GM19351 (cell line): ENCODE results near the gene HSF5.
"Not testable (repeated sequence)": the region's sequence is repeated elsewhere in the genome, so short reads cannot be mapped to it uniquely, and the experiment has no call there.

Source experiments
- ATAC-seq: cut with Tn5 transposase; IDR thresholded peaks from one replicate; pipeline ENCODE4 v1.9.1; 2021; ENCODE audit warnings: mild to moderate bottlenecking, moderate library complexity; ENCODE audit not compliant: unreplicated experiment

HSF5 gene

DNA sequence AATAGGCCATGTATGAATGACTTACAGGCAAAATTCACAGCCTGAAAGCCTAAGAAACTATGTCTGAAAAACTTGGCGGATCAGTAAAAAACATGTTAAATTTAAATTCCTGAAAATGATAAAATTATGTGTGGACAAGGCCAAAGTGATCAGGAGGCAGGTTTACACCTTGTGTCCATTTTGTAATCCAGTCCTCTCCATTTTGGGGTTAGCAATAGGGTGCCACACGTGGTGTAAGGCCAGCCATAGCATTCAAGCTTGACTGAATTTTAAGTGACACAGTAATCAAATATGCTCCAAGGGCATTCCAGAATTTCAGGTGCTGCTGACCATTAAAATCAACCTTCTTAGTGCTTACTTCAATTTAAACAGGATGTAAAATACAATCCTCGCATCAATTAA is 73.6 kb downstream of the HSF5 start:
- no peak for ATAC-seq

DNA sequence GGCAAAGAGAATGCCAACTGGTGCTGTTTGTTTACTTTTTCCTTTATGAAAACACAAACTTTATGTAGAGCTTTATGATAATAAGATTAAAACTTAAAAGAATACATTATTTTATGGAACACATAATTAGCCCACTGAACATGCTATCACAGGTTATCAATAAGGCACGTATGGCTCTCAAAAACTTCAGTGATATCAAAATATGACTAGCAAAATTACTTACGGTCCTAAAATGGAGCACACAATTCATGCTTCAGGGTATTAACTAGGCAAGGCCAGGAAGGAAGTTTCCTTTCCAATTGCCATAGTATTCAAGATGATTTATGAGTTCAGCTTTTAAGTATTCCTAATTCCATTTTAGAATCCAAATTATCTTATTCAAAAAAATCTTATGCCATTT is 74.5 kb downstream of the HSF5 start:
- ATAC-seq, result no peak

DNA sequence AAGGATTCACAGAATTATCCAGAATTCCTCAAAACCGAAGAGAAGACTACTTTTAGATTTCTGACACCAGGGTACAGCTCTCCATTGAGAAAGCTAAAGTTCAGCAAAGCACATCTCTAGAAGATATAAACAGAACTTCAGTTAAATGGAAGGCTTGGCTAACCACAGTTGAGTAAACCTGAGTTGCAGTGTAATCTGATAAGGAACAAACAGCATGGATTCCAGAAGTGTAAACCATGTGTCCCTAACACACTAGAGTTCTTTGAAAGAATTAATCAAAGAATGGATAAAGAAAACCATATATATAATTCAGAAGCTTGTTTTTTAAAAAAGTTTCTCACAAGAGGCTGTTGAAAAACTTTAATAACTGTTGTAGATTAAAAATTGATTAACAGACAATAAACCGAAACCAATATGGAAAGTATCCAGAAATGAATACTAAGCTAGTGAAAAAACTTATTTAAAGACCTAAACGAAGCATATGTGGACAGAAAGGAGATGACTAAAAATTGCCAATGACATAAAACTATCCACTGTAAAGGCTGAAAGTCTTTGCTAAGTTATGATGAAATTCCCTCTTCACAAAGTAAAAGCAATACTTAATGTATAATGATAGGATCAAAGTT is 75.1 kb downstream of the HSF5 start:
- no peak for ATAC-seq

DNA sequence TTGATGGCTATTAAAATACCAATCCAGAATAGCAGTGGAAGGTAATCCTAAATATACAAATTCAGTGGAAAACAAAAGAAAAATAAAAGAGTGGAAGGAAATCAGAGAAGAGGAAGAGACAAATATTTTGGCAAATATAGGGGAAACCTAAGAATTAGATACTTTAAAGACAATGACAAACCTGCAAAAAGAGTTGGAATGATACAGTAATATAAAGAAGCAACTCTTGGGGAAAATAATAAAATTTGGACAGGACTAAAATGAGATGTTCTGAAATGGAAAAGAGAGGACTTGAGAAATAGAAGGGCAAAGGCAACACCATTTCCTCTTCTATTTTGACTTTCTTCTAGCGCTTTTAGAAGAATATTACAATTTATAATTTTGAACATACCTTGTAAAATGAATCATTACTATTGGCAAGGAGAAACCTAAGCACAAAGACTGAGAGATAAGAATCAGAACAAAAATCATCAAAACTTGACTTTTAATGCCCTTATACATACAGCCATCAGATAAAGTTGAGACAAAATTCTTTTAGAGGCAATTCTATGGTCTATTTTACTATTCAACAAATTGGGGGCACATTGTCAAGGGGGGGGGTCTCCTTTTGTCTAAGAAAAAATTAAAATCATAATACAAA is 76.0 kb downstream of the HSF5 start:
- ATAC-seq, result no peak

DNA sequence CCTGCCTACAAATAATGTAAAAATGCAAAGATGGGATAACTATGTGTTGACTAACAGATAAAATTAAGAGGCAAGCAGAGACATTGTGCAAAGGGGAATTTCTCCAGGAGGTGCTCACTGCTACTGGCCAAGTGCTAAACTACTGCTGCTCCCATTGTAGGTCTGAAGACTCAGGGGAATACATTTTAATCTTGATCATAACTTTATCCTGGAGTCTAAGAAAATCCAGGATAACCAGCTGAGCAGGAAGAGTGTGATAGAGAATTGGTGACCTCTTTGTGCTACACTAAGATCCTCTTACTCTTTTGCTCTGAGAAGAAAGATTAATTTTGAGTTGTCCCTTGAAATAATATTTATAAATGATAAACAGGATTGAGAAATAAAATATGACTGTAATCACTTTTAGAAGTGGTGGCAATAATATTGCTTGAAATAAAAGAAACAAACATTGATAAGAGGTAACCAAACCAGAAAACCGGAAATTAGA is 76.8 kb downstream of the HSF5 start:
- ATAC-seq, result no peak

DNA sequence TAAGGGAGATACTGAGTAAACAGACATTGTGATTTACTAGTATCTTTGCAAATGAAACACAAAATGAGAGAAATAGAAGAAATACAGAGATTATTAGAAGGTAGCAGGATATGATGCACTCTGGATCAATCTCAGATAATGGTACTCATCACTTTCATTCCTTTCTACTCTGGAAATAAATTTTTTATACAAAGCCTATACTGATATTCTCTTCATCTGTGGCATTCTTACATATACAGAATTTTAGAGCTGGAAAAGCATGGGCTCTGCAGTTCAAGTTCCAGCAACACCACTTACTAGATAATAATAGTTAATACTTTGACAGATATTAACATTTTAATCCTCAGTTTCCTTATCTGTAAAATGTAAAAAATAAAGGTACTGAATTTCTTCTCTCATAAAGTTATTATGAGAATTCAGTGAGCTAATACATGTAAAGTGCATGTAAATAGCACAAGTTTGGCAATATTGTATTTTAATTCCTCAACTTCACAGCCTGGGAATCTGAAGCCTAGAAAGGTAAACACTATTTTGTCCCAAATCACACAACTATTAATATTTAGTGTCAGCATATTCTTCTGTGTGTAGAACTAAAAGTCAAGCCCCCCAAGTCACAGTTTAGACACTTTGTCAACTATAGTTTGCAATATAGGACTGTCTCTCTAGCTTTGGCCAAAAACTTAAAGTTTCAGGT is 77.3 kb downstream of the HSF5 start:
- no peak for ATAC-seq

DNA sequence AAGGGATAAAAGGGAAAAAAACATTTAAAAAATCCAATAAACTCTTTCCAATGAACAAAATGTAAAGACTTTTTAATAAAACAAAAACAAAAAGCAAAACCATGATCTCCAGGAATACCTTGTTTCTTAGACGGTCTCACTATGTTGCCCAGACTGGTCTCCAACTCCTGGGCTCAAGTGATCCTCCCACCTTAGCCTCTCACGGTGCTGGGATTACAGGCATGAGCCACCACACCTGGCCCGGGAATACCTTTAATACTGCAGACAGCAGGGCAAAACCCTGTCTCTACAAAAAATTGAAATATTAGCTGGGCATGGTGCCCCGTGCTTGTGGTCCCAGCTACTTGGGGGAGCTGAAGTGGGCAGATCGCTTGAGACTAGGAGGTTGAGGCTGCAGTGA is 78.8 kb downstream of the HSF5 start:
- ATAC-seq, result no peak

DNA sequence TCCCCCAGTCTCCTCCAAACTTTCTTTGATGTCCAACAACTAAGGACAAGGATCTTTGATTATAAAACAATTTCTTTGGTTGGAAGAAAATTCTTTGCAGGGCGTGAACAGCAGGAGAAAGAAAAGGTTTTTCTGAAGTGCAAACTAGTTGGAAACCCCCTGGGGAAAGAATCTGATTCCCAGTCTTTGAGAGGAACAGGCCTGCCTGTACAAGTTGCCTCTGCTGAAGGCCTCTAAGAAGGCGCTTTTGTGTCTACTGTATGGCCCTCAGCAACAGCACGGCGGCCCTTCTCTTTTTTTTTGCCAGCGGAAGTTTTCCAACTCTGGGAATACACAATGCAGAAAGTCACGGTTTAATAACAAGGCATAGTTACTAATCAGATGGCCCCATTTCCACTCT is 84.9 kb downstream of the HSF5 start:
- ATAC-seq, result no peak

DNA sequence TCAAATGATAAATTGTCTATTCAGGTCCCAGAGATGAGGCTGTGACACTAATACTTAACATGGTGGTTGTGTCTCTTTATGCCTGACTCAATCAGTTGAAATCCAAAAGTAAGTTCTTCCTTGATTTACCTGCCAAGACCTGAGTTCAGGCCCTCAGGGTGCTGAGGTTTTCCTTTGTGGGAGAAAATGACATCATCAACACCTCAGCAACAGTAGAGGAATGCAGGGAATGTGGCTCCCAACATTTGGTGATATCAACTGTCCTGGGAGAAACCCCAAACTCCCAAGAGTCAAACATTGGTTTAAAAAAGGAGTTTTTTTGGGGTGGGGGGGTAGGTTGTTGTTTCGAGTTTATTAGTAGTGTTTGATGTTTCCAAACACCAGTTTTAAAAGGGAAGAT is 85.5 kb downstream of the HSF5 start:
- no peak for ATAC-seq

DNA sequence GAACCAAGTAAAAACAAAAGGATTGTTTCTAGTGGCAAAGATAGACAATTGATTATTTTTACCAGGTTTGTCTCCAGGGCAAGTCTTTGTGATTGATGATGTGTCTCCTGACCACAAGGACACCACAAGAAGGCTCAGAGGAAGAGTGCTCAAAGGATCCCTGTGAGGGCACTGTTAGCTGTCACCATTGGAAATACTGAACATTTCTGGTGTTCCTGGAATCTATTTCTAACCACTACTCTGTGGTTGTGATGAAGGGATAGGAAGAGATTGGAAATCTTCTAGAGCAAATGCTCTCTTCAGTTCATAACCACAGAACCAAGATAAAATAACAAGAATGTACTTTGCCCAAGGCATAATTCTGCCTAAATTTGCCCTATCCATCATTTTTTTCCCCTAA is 86.2 kb downstream of the HSF5 start:
- no peak for ATAC-seq

DNA sequence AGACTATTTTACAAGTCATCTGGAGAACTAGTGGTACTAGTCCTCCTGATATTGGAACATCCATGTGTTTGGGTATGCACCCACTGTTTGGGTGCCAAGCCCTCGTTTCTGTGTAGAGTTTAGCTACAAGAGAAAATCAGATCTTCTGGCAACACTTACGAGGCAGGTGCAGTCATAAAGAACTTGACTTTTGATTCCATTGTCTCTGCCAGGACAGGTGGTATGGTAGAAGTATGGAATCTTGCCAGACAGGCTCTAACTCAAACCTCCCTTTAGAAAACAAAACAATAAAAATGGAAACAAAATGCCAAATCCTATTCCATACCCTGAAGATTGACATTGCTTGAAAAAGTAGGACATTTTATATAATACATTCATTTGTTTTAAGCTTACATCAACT is 86.9 kb downstream of the HSF5 start:
- no peak for ATAC-seq

DNA sequence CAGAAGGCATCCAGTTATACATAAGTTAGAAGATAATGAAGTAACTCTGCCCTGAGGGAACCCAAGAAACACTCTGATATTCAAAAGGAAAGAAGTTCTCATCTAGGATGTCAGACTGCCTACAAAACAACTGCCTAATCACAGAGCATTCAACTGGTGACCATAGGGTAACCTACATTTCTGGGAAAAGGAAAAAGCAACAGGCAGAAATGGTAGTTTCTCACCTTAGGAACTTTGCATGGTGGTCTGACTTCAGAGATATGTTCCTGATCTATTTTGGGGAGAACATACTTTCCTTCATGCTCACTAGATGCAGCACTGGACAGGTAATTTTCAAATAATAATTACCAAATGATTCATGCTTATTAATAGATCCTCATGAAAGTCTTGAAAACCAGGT is 87.4 kb downstream of the HSF5 start:
- no peak for ATAC-seq

DNA sequence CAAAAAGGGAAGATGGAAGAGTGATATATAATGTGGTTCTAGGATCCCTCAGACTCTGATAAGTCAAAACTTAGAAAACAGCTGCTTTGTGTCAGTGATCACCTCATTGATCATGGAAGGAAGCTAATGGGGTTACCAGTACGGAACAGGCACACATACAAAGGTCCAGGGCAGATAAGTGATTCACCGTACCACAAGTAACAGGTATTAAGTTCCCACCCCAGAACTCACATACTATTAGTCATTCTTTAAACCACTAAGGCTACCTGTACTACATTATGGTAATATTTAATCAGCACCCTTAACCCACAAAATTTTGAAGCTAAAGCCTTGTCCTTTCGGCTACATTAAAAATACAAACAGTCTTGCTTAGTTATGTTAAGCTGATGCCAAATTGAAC is 88.2 kb downstream of the HSF5 start:
- no peak for ATAC-seq

DNA sequence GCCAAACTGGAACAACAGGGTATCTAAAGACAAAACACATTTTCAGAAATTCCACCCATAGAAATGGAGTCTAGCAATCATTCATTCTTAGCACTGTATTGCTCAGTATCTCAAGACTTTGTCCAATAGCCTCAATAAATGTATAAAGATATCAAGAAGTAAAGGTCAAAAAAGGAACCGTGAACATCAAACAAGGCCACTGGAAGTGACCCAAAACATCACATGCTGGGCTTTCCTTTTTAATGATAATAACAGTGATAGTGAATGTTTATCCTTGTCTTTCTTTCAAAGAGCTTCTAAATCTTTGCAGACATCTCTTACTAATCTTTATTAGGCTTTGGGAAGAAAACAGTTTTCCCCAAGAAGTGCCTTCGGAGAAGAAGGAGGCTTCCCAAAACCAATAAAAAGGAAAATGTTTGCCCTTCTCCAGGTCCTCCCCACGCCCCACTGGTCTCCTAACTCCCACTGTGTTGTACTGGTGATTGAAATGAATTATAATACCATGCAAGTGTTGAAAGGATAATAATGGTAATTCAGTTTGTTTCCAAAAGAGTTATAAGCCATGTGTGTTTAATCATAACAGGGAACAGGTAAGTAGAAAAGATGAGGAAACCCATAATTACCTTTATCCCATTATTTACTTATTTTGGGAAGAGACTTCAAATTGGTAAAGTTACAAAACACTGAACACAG is 89.5 kb downstream of the HSF5 start:
- ATAC-seq, result no peak

DNA sequence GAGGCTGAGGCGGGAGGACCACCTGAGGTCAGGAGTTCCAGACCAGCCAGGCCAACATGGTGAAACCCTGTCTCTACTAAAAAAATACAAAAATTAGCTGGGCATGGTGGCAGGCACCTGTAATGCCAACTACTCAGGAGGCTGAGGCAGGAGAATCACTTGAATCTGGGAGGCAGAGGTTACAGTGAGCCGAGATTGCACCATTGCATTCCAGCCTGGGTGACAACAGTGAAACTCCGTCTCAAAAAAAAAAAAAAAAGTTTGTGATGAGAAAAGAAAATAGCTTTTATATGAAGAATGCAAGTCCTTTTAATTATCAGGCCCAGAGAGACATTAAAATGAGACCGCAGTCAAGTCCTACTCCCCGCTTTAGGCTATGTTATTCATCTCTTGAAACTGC is 90.8 kb downstream of the HSF5 start:
- not testable (repeated sequence) for ATAC-seq

DNA sequence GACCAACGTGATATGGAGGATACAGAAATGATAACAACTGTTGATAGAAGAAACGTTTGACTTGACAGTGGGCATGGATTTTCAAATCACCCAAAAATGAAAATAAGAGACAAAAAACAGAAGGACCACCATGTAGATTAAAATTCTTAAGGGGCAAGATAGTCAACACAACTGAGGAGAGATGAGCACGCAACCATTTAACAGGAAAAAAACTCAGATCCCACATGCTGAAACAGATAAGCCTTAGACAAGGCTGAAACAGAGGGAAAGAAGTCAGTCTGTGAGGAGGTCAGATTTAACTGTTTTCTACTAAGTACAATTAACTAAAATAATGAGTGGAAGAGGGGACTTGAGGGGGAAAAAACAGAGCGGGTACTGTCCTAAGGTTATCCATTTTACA is 92.0 kb downstream of the HSF5 start:
- no peak for ATAC-seq

DNA sequence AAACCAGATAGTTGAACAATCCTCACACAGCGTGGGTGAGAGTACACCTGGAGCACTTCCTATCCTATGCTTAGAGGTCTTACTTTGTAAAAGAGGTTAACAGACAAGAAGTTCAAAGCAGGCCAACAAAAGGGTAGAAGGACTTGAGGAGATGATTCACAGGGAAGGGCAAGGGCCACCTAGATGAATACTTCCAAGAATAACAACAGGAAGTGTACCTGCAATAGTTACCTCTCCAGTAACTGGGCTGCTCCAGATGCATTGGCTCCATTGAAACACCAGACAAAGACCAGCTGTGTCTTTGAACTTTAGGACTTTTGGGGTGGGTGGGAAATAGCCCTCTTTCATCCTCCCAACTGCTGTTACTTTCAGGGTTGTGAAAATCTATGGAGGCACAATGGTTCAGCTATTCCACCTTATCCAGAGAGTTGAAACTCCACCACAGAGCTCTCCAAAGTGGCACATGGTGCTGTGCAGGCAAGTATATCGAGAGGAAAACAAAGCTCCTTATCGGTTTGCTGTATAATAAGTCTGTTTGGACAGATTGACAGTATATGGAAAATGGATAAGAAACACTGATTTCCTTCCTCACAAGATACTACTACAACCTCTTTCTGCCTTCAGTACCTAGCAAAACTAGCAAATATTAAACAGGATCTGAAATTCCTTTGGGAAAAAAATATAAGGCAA is 93.5 kb downstream of the HSF5 start:
- no peak for ATAC-seq

DNA sequence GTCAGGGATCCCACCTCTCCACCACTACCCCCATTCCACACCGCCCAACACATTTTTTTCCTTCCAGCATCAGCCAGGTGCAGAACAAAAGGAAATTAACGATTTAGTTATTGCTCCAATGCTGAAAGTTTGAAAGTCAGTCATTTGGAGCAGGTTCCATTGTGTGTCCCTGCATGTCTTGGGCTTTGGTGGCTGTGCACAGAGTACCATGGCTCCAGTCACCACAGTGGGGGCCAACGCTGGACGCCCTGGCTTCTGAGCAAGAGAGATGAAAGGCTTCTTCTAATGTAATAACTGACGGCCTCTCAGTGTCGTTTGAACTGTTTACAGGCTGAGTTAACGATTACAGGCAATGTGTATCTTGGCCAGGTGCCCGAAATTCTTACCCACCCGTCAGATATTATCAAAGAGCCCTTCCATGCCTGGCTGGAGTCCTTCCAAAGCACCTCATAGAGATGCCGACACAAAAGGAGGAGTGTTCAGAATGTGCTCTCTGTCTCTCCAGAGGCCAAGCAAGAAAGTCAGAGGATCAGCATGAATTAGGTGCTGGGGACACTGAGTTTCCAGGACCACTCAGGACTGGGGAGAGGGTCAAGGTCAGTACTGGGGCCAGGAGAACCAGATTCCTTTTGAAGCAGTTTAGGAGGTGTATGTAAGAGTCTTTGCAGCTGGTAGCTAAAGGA is 96.8 kb downstream of the HSF5 start:
- ATAC-seq, result no peak

DNA sequence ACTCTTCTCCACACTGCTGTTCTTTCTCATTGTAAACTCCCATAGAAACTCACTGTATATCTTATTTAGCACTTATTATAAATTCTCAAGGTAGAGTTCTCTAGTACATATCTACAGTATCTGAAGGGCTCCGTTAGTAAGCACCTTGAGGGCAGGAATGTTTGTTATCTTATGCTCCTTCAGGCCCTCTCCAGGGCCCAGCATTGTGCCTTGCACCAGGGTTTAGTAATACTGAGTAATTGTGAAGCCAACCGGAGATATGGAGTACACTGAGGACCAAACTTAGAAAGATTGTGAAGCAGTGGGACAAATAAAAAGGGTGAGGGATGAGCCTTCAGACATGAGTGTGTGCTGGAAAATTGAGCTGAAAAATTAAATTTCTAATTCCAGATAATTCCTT is 97.3 kb downstream of the HSF5 start:
- ATAC-seq, result no peak

DNA sequence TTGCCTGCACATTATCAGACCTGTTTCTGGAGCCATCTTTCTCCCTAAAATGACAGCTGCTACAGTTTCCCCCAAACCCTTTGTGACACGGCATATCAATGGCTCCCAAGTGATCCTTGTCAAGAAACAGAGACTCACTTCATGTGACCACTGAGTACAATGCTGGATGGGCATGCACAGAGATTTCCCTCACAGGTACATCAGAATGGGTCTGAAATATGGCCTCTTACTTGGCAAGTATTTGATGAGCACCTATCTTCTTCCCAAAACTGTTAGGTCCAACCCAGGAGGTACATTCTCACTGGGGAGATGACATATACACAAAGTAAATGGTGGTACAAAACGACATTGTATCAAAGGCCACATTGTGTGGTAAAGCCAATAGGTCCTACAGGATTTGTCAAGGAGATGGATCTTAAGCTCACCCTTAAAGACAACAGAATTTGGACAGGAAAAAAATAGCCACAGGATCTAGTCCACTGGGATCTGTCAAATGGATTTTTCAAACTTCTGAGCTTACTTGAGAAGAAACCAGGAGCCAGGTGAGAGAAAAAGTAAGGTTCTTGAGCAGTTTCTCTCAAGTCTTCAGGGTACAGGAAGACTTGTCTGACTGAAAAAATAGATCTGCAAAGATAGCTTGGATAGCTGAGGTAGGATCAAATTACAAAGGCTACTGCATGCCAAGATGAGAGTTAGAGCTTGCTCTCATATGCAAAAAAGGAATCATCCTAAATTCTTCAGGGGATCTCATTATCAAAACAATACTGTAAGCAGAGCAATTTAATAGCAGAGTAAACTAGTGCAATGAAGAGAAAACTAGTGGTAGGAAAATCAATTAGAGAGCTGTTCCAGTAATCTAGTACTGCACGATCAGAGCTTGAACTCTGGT is 99.7 kb downstream of the HSF5 start:
- ATAC-seq, result no peak
